ENCODE results near the gene XRCC5. TPM values are rescaled to one million over a fixed set of nuclear protein-coding genes. Genes with fewer than 3 reads are reported as not detected.
A peak's percentile ranks its signal among the peaks of the same experiment; 100 is the strongest.
"Not testable (repeated sequence)": the region's sequence is repeated elsewhere in the genome, so short reads cannot be mapped to it uniquely, and the experiment has no call there.

The XRCC5 gene
- 488 and 512 TPM in 2 replicates for total RNA-seq (2014; rRNA removed; shearing (Covaris generic))

- peak; percentile 95 for DNase-seq (ENCODE audit: low spot score)
Observed at GRCh38 chr2:216108967-216109921, at the start of gene XRCC5. XRCC5 (plus strand) TSS chr2:216109348; CDS start chr2:216109437, 89 bp downstream.

GRCh38 chr2:216064014-216064630, 45.0 kb upstream of the XRCC5 start:
- DNase-seq (ENCODE audit: low spot score): no peak

GRCh38 chr2:216064665-216065064, 44.5 kb upstream of the XRCC5 start:
- DNase-seq (ENCODE audit: low spot score): no peak

GRCh38 chr2:216066230-216066629, 42.9 kb upstream of the XRCC5 start:
- DNase-seq (ENCODE audit: low spot score): peak; percentile 13

- no peak for DNase-seq (ENCODE audit: low spot score)
Observed at GRCh38 chr2:216069028-216069427, 40.1 kb upstream of the XRCC5 start.

- no peak for DNase-seq (ENCODE audit: low spot score)
Observed at GRCh38 chr2:216070195-216070594, 39.0 kb upstream of the XRCC5 start.

- DNase-seq (ENCODE audit: low spot score): no peak
Observed at GRCh38 chr2:216071111-216071851, 37.9 kb upstream of the XRCC5 start.

- DNase-seq (ENCODE audit: low spot score): no peak
Observed at GRCh38 chr2:216072473-216072872, 36.7 kb upstream of the XRCC5 start.

- DNase-seq (ENCODE audit: low spot score): no peak
Observed at GRCh38 chr2:216073773-216074172, 35.4 kb upstream of the XRCC5 start.

- no peak for DNase-seq (ENCODE audit: low spot score)
Observed at GRCh38 chr2:216074380-216074779, 34.8 kb upstream of the XRCC5 start.

GRCh38 chr2:216074794-216075193, 34.4 kb upstream of the XRCC5 start:
- peak; percentile 11 for DNase-seq (ENCODE audit: low spot score)

- no peak for DNase-seq (ENCODE audit: low spot score)
Observed at GRCh38 chr2:216075510-216076485, 33.4 kb upstream of the XRCC5 start.

- DNase-seq (ENCODE audit: low spot score): no peak
Observed at GRCh38 chr2:216078776-216079175, 30.4 kb upstream of the XRCC5 start.

GRCh38 chr2:216080048-216080447, 29.1 kb upstream of the XRCC5 start:
- DNase-seq (ENCODE audit: low spot score): not testable (repeated sequence)

GRCh38 chr2:216081012-216081411, 28.1 kb upstream of the XRCC5 start:
- DNase-seq (ENCODE audit: low spot score): no peak

- peak; percentile 71 for DNase-seq (ENCODE audit: low spot score)
Observed at GRCh38 chr2:216081487-216082116, 27.5 kb upstream of the XRCC5 start, which contains the start of the genes PECR and TMEM169. PECR (minus strand) TSS chr2:216081809; CDS start chr2:216081741, 68 bp downstream. TMEM169 (plus strand) TSS chr2:216081919; CDS start chr2:216095964, 14,045 bp downstream.

GRCh38 chr2:216082117-216082711, 26.9 kb upstream of the XRCC5 start:
- peak; percentile 13 for DNase-seq (ENCODE audit: low spot score)

- no peak for DNase-seq (ENCODE audit: low spot score)
Observed at GRCh38 chr2:216082805-216083204, 26.3 kb upstream of the XRCC5 start.

GRCh38 chr2:216083464-216084281, 25.5 kb upstream of the XRCC5 start:
- peak; percentile 9 for DNase-seq (ENCODE audit: low spot score)

Measured in A172 (cell line).